NB4 (cell line): ENCODE measurements around the gene ECHDC3.

ENCODE experiments used
- DNase-seq: peaks from one replicate; pipeline ENCODE4 v3.0.0; 2010; ENCODE audit warnings: low read depth
- H3K4me3 ChIP-seq: one replicate; pipeline ENCODE4 v1.5.1; 2011; ENCODE audit warnings: mild to moderate bottlenecking, low read depth, low read length, moderate library complexity
- CTCF ChIP-seq: IDR thresholded peaks from one replicate; pipeline ENCODE4 v1.5.1; 2012; ENCODE audit warnings: low read depth, low read length
- MAX ChIP-seq: IDR thresholded peaks from 2 replicates; pipeline ENCODE4 v1.6.1; 2011; ENCODE audit warnings: low read depth, low read length
- MYC ChIP-seq: IDR thresholded peaks from 2 replicates; pipeline ENCODE4 v1.6.1; 2011; ENCODE audit warnings: low read depth, low read length
- POLR2A ChIP-seq: IDR thresholded peaks from 2 replicates; pipeline ENCODE4 v1.6.1; 2011; ENCODE audit warnings: mild to moderate bottlenecking; ENCODE audit not compliant: insufficient read length; ENCODE audit errors: extremely low read depth

The ECHDC3 gene

DNA sequence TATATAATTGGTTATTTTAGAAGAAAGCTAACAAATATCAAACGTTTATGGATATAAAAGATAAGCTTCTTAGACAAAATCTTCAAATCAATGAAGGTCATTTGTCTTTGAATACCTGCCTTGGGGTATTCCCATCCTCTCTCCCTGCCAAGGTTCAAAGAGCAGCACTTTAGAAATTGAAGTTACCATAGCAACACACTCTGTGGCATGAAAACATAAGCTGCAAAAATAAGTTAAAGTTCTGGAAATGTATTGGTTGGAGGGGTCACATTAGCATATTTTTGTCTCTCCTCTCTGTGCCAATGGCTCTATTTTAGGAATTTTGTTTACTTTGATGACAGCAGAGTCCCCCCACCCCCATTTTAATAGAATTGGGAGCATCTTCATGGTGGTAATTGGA is 12.0 kb downstream of the ECHDC3 start:
- H3K4me3 ChIP-seq: no peak overlapping the region
- DNase-seq: no peak
- TF ChIP-seq MAX: no peak
- no peak for TF ChIP-seq MYC
- TF ChIP-seq CTCF: no peak
- TF ChIP-seq POLR2A: no peak

- TF ChIP-seq CTCF (no peak), POLR2A (no peak), MAX (no peak), MYC (no peak)
- DNase-seq: no peak
These were observed 12.4 kb downstream of the ECHDC3 start for GRCh38 chr10:11754620-11755019.

GRCh38 chr10:11755512-11756263 is 13.5 kb downstream of the ECHDC3 start:
- no peak for DNase-seq
- H3K4me3 ChIP-seq: no peak overlapping the region
- TF ChIP-seq CTCF (no peak), POLR2A (no peak), MYC (no peak), MAX (no peak)

More at GRCh38 chr10:11754620-11755019, 12.4 kb downstream of the ECHDC3 start:
- H3K4me3 ChIP-seq: no peak overlapping the region

DNA sequence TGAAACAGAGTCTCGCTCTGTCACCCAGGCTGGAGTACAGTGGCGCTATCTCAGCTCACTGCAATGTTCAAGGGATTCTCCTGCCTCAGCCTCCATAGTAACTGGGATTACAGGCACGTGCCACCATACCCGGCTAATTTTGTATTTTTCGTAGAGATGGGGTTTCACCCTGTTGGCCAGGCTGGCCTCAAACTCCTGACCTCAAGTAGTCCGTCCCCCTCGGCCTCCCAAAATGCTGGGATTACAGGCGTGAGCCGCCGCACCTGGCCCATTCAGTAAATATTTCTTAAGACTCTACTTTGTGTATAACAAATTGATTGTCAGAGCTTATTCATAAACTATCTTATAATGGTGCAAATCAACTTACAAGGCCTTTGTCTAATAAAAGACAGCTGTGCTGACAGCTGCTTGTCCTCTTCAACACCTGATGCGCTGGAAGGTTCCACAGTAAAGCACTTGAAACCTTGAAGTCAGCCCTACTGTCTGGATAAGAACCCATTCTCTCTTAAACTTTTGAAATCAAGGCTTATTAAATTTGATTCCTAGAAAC is 14.7 kb downstream of the ECHDC3 start:
- TF ChIP-seq POLR2A: no peak
- TF ChIP-seq MAX: no peak
- TF ChIP-seq MYC: no peak
- TF ChIP-seq CTCF: no peak
- DNase-seq: no peak
- H3K4me3 ChIP-seq: no peak overlapping the region

- no peak for TF ChIP-seq MYC
- DNase-seq: no peak
- H3K4me3 ChIP-seq: no peak overlapping the region
These were observed 15.3 kb downstream of the ECHDC3 start for GRCh38 chr10:11757454-11757820.

DNA sequence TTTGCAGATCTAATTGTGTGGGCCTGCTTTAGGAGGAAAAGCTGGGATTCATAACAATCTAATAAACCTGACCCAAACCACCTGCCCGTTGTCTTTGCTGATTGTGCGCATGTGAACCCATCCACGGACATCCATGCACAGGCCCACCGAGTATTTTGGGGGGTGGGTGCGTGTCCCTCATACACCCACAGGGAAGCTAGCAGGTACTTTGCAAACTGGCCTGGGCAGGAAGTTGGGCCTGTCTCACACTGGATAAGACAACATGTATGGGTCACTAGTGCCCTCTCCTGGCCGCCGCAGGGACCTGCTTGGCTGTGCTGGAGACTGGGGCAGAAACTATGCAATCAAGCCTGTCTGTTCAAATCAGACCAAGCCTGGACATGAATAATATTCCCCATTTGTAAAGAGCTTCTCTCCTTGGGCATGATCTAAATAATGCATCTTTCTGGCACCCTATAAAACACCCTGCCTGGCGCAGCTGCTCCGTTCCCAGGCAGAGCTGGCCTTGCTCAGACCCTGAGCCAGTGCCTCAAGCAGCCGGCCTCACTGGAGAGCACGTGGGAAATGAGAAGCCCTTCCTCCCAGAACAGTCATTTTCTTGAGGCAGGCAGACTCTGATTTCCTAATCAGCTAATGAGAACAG is 15.8 kb downstream of the ECHDC3 start:
- TF ChIP-seq MAX (peak; percentile 6; the same call in 1 of the 2 replicates), POLR2A (no peak), MYC (no peak), CTCF (peak; percentile 81)
- no peak overlapping the region for H3K4me3 ChIP-seq
- DNase-seq: peak; percentile 76
